Lower leg skin (tissue), 4 donors: ENCODE results near the gene DBNL. TPM values are rescaled to one million over a fixed set of nuclear protein-coding genes. Genes with fewer than 3 reads are reported as not detected.

Experiments used
- DNase-seq, 2 donors: peaks; one replicate each; pipeline ENCODE4 v3.0.0-alpha.2; 2019; ENCODE audit warnings: low spot score in 2 of 2
- H3K4me3 ChIP-seq: fragments of 200-600 bp; sonication (generic); 2 replicates; pipeline ENCODE4 v1.5.1; 2017; ENCODE audit warnings: mild to moderate bottlenecking, low read depth; ENCODE audit not compliant: poor library complexity, severe bottlenecking
- POLR2A ChIP-seq, 2 donors: fragments of 450-650 bp; IDR thresholded peaks; one replicate each; pipeline ENCODE4 v1.6.1; 2016 to 2017; ENCODE audit warnings: antibody characterized with exemption in 2 of 2, mild to moderate bottlenecking in 1 of 2, moderate library complexity in 1 of 2
- WGBS, 2 donors: methylation state at CpG; one replicate each; pipeline ENCODE4 v1.1.5; 2018; 5-methylcytosine and 5-hydroxymethylcytosine counted together
- intact Hi-C: fragments of 100-400 bp; cut with DNase I; formaldehyde crosslinking; loops from one replicate; pipeline ENCODE4 v1.15.0; 2023; ENCODE audit warnings: low total_unique reads
- total RNA-seq, 4 donors: library from RNA; depleted of rRNA; stranded (reverse); fragments of >200 nt; gene quantifications; one replicate each; pipeline ENCODE4 v1.1.0, GENCODE V29; 2016
- TF ChIP-seq, protein P1 (sequence below), 3 donors: fragments of 450-650 bp; IDR thresholded peaks; one replicate each; pipeline ENCODE4 v1.5.1; 2016; ENCODE audit warnings: antibody characterized with exemption in 3 of 3, mild to moderate bottlenecking in 3 of 3, moderate library complexity in 2 of 3

DBNL gene
- total RNA-seq, 4 donors from 2014 or later: 81.3 to 122 (median 106) TPM

DNA sequence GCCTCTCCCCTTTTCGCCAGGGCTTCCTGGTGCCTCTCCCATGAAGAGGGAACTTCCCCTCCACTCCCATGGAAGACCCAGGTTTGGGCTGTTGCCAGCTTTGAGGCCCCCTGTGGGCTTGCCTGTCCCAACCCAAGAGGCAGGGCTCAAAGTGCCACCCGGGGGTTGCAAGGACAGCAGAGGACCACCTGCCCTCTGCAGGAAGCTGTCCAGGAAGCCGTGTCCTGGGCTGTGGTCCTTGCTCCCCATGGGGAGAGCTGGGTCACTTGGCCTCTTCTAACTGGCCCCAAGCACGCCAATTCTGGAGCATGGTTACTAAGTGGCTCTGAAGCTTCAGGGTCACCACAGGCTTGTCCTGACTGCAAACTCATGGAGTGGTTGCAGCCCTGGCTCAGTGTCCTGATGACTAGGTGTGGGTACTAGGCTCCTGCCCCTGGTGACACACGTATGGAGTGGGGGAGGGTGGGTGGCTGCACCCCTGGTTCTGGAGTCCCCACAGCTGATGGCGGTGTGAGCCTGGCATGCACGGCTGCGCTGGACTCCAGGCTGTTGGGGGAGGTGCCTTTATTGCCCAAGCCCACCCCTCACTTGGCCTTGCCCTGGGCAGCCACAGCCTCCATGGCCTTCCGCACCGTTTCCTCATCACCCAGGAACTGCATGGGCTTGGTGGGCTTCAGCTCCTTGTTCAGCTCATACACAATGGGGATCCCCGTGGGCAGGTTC is 17.8 kb downstream of the DBNL start:
- intact Hi-C loops: no loop called here
- DNase-seq: no peak
- H3K4me3 ChIP-seq: no peak overlapping the region
- 80 to 86% methylated on average over 8 to 9 of the region's 11 CpGs for WGBS, 2 donors
- TF ChIP-seq, protein P1, sequence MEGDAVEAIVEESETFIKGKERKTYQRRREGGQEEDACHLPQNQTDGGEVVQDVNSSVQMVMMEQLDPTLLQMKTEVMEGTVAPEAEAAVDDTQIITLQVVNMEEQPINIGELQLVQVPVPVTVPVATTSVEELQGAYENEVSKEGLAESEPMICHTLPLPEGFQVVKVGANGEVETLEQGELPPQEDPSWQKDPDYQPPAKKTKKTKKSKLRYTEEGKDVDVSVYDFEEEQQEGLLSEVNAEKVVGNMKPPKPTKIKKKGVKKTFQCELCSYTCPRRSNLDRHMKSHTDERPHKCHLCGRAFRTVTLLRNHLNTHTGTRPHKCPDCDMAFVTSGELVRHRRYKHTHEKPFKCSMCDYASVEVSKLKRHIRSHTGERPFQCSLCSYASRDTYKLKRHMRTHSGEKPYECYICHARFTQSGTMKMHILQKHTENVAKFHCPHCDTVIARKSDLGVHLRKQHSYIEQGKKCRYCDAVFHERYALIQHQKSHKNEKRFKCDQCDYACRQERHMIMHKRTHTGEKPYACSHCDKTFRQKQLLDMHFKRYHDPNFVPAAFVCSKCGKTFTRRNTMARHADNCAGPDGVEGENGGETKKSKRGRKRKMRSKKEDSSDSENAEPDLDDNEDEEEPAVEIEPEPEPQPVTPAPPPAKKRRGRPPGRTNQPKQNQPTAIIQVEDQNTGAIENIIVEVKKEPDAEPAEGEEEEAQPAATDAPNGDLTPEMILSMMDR (IDR thresholded peaks at IDR 0.05): no peak
- no peak for TF ChIP-seq POLR2A (IDR thresholded peaks at IDR 0.05)

DNA sequence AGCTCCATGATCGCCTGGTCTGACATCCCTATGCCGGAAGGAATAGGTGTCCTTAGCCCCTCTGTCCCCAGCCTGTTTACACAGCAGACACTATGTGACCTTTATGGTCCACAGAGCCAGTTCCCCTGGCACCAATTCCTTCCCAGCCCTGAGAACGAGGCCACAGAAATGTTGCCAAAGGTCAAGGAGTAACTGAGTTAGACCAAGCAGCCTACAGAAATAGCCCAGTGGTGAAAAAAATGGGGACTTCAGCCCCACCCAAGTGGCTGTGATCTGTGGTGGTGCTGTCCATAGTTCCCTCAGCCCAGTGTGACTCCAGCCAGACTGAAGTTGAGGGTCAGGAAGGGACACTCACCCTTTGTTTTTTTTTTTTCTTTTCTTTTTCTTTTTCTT is 18.4 kb downstream of the DBNL start:
- intact Hi-C loops: no loop called here
- 67 to 69% methylated on average over 3 of the region's 3 CpGs for WGBS, 2 donors
- DNase-seq: peak in 1 of 2 donors; percentile 68
- TF ChIP-seq, protein P1 (IDR thresholded peaks at IDR 0.05): no peak
- TF ChIP-seq POLR2A (IDR thresholded peaks at IDR 0.05): no peak
- no peak overlapping the region for H3K4me3 ChIP-seq

DNA sequence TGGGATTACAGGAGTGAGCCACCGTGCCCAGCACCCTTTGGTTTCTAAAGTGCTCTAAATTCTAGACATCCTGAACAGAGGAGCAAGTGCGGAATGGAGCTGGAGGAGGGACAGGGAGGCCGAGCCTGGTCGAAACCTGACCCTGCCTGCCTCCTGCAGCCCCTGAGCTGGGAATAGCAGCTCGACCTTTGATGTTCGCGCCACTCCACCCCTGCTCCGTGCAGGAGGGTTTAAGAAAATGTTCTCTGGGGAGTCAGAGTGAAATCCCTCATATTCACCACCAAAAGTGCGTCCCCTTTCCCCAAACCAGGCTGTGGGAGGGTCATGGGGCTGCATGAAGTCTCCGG is 19.0 kb downstream of the DBNL start:
- intact Hi-C loops: no loop called here
- H3K4me3 ChIP-seq: no peak overlapping the region
- peak in 1 of 2 donors; percentile 70 for DNase-seq
- 46 to 70% methylated on average over 10 of the region's 10 CpGs for WGBS, 2 donors
- TF ChIP-seq, protein P1 (IDR thresholded peaks at IDR 0.05): no peak
- no peak for TF ChIP-seq POLR2A (IDR thresholded peaks at IDR 0.05)

DNA sequence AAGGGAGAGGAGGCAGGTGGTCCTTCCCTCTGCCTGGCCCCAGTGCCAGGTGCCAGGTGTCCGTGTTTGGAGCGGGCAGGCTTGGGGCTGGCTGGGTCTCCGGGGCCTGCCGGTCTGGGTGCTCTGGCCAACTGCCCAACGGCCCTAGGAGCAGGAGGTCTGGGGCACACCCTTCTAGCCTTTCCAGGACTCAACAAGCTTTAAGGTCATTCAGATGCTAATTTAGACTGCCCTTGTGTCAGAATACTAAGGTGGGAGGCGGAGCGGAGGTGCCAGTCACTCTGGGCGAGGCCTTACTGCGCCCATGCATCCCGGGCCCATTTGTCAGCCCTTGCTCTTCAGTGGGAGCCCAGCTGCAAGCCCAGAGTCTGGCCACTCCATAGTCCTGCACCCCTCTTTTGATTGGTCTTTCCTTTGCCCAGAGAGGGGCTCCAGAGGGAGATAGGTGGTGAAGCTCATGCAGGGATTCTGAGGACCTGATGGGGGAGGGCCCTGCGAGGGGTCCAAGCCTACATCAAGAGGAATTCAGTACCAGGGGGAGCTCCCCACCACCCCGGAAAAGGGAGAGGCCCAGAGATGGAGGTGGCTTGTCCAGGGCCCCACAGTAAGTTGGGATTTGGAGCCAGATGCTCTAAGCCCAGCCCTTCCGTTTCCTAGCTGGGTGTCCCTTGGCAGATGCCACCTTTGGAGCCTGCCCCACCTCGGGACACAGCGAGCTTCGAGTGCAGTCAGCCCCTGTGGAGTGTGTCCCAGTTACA is 19.6 kb downstream of the DBNL start:
- peak in 1 of 2 donors; percentile 82 for DNase-seq
- intact Hi-C loops: no loop called here
- H3K4me3 ChIP-seq: no peak overlapping the region
- TF ChIP-seq, protein P1 (IDR thresholded peaks at IDR 0.05): no peak
- TF ChIP-seq POLR2A (IDR thresholded peaks at IDR 0.05): no peak
- WGBS, 2 donors: 41 to 49% methylated on average over 14 to 16 of the region's 16 CpGs

DNA sequence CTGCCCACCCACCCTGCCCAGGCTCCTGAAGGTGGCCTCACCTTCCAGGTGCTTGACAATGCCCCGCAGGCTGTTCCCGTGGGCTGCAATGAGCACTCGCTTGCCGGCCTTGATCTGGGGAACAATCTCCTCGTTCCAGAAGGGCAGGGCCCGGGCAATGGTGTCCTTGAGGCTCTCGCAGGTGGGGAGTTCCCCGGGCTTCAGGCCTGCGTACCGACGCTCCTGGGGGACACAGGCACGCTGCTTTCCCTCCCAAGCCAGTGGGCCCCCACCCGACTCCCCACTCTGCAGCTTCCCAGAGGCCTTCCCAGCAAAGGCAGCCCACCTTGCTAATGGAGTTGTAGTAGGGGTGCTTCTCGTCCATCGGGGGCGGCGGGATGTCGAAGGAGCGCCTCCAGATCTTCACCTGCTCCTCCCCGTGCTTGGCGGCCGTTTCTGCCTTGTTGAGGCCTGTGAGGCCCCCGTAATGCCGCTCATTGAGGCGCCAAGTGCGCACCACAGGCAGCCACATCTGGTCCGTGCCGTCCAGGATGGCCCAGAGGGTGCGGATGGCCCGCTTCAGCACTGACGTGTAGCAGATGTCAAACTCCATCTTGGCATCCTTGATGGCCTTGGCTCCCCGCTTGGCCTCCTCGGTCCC is 20.4 kb downstream of the DBNL start:
- intact Hi-C loops: no loop called here
- WGBS, 2 donors: 19 to 23% methylated on average over 26 of the region's 33 CpGs
- no peak for TF ChIP-seq POLR2A (IDR thresholded peaks at IDR 0.05)
- TF ChIP-seq, protein P1 (IDR thresholded peaks at IDR 0.05): no peak
- no peak overlapping the region for H3K4me3 ChIP-seq
- DNase-seq: peak in 1 of 2 donors; percentile 80
